HEK293 (cell line): ENCODE results near the gene EXD3.

ENCODE experiments used
- REPIN1 ChIP-seq: fragments of 450-650 bp; formaldehyde crosslinking; IDR thresholded peaks from 2 replicates; pipeline ENCODE4 v1.5.1; 2017; ENCODE audit warnings: missing biosample characterization, missing genetic modification characterization, low read depth
- ZNF26 ChIP-seq: fragments of 450-650 bp; formaldehyde crosslinking; IDR thresholded peaks from 2 replicates; pipeline ENCODE4 v1.5.1; 2016; ENCODE audit warnings: missing biosample characterization, missing genetic modification characterization
- ZNF555 ChIP-seq: fragments of 450-650 bp; formaldehyde crosslinking; conservative IDR thresholded peaks from 2 replicates; pipeline ENCODE4 v1.5.1; 2017; ENCODE audit warnings: missing biosample characterization, mild to moderate bottlenecking, missing genetic modification characterization, inconsistent platforms
- ZNF639 ChIP-seq: fragments of 450-650 bp; formaldehyde crosslinking; IDR thresholded peaks from 2 replicates; pipeline ENCODE4 v1.5.1; 2016; ENCODE audit warnings: missing biosample characterization, missing genetic modification characterization
- TF ChIP-seq, protein P1 (sequence below): fragments of 450-650 bp; formaldehyde crosslinking; IDR thresholded peaks from 2 replicates; pipeline ENCODE4 v1.5.1; 2016; ENCODE audit warnings: missing biosample characterization, missing genetic modification characterization

DNA sequence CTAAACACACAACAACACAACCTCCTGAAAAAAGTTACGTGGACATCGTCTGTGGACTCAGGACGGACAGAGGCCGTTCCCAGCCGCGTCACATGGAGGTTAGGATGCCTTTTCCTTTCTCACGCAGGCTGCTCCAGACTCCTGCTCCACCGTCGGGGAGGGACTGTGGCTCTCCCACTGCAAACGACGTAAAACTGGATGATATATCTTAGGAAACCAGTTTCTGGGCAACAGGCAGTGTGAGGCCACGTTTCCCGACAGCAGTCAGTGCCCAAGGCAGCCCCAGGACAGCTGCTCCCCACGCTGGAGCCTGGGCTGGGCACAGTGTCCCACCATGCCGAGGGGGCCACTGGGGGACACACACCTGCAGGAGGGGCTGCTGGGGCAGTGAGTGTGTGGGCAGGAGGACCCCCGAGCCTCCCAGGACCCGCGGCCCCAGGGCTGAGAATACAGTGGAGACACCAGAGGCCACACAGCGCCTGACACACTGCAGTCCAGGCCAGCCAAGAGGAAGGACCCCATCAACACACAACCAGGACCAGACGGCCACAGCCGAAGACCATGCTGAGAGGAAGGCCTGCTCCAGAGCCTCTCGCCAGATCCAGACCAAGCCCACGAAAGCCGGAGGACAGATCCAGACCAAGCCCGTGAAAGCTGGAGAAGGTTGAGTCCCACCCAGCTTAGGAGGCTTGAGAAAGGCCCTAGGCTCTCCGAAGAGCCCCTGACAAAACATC lies 26.2 kb downstream of the EXD3 start:
- TF ChIP-seq ZNF639 (no peak), ZNF555 (tag by site-specific recombination) (no peak), ZNF26 (no peak), REPIN1 (tag by site-specific recombination) (no peak)
- TF ChIP-seq, protein P1, sequence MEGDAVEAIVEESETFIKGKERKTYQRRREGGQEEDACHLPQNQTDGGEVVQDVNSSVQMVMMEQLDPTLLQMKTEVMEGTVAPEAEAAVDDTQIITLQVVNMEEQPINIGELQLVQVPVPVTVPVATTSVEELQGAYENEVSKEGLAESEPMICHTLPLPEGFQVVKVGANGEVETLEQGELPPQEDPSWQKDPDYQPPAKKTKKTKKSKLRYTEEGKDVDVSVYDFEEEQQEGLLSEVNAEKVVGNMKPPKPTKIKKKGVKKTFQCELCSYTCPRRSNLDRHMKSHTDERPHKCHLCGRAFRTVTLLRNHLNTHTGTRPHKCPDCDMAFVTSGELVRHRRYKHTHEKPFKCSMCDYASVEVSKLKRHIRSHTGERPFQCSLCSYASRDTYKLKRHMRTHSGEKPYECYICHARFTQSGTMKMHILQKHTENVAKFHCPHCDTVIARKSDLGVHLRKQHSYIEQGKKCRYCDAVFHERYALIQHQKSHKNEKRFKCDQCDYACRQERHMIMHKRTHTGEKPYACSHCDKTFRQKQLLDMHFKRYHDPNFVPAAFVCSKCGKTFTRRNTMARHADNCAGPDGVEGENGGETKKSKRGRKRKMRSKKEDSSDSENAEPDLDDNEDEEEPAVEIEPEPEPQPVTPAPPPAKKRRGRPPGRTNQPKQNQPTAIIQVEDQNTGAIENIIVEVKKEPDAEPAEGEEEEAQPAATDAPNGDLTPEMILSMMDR (tag by site-specific recombination) = no peak
